ENCODE results near the gene TSPAN14.

Gene TSPAN14

DNA sequence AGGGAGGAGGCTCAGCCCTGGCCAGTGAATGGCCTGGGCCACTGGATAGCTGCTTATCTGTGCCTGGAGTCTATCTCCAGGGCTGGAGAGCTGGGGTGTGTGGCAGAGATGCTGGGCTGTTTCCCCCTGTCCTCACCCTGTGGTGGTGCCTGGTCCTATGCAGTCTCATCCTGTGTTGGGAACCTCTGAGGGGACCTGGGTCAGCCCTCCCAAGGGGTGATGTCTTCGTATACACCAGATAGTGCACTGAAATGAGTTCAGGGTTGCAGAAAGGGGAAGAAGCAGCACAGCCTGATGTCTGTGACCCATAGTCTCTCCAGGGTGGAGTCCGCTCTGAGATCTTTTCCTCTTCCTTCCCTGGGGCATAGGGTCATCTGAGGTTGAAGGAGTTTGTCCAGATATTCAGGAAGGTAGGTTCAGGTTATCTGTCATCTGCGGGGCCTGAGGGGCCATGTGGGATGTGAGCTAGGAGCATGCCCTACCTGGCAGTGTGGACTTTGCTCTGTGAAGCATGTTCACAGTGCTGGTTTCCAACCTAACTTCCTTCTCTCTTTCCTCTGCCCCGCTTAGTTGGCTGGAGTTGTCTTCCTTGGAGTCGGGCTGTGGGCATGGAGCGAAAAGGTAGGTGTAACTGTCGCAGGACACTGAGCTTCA, 50.2 kb downstream of the TSPAN14 start:
- DNase-seq (ENCODE audit: low read depth): no peak

DNA sequence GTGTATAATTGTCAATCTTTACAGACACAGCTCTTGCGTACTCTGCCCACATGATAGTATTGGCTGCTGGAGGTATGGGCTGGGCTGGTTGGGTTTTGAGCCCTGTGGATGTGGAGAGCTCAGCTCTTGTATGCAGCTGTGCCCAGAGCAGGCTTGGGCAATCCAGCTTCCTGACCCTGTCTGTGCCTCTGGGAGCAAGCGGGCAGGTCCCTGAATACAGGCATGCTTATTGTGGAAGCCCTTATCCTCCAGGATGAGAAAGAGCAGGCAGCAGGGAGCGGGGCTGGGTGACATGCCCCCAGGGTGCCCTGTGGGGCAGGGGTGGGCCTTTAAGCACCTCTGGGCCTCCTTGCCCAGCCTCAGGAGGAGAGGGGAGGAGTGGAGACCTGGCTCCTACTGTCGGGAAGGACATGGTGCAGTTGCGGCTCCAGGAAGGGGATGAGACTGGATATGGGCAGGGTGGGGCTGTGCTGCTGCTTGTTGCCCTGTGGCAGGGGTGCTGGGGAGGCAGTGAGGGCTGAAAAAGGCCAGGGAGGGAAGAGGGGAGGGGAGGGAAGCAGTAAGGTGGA, 50.9 kb downstream of the TSPAN14 start:
- no peak for DNase-seq (ENCODE audit: low read depth)

DNA sequence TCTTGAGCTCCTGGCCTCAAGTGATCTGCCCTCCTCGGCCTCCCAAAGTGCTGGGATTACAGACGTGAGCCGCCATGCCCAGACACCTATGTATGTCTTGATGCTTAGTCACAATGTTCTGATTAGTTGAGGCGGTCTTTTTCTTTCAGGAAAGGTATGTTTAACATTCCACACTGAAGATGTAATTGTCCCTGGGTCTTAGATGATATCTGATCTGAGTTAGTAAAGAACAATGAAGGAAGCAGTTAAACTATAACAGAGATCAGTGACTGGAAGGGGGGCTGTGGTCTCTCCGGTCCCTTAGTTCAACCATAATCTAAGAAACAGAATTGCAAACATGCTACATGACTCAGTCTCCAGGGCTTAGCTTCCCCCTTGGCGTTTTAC, 52.1 kb downstream of the TSPAN14 start:
- DNase-seq (ENCODE audit: low read depth): no peak

DNA sequence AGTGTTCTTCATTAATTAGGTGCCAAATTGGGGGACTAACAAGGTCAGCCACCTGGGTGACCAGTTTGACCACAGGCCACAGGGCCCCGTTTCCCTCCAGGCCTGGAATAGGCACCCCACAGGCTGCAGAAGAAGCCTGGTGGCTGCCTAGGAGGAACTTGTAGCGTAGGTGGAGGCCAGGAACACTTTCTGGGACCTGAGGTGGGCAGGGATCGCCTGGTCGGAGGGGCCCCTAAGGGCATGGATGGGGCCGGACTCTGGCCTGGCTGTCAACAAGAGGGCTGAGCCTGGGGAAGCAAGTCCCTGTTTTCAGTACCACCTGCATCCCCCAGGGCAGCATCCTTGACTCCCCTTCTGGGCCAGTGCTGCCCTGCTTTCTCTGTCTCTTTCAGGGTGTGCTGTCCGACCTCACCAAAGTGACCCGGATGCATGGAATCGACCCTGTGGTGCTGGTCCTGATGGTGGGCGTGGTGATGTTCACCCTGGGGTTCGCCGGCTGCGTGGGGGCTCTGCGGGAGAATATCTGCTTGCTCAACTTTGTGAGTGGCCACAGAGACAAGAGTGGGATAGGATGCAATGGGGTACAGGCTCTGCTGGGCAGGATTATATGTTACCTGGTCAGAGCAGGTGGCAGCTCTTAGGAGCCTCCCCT, 52.9 kb downstream of the TSPAN14 start:
- no peak for DNase-seq (ENCODE audit: low read depth)

DNA sequence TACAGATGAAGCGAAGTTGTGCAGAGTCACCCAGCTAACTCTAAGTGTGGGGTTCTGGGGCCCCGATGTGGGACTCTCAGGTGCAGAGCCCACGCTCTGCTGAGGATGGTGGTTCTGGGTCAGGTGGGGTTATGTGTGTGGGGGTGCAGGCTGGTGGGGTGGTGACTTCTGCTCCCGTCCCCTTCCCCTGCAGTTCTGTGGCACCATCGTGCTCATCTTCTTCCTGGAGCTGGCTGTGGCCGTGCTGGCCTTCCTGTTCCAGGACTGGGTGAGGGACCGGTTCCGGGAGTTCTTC, 54.9 kb downstream of the TSPAN14 start:
- DNase-seq (ENCODE audit: low read depth): no peak

DNA sequence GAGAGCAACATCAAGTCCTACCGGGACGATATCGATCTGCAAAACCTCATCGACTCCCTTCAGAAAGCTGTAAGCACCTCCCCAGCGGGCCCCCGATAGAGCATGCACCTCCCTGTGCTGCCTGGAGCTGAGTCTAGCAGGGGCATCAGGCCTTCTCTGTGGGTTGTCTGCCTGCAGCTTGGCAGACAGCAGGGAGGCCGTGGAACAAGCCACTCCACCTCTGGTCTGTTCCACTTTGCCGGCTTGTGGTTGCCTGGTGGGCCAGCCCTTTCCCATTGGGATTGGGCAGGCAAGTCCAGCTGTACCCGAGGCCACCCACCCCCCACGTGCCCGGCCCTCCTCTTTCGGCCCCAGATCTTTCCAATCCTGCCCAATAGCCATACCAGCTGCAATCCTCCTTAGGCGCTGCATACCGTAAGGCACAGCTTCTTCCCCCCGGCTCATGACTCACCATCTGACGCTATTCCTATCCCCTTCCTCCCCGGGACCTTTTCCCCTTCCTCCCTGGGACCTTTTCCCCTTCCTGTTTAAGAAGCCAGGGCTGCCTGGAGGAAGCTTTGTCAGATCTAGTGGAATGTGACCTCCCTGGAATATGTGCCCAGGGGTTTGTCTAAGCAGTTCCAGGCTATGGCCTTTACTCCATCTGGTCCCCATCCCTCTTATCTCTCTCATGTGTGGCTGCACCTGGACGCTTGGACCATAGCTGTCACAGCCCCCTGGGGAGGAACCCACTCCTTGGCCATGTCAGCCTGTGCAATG, 55.5 kb downstream of the TSPAN14 start:
- no peak for DNase-seq (ENCODE audit: low read depth)

DNA sequence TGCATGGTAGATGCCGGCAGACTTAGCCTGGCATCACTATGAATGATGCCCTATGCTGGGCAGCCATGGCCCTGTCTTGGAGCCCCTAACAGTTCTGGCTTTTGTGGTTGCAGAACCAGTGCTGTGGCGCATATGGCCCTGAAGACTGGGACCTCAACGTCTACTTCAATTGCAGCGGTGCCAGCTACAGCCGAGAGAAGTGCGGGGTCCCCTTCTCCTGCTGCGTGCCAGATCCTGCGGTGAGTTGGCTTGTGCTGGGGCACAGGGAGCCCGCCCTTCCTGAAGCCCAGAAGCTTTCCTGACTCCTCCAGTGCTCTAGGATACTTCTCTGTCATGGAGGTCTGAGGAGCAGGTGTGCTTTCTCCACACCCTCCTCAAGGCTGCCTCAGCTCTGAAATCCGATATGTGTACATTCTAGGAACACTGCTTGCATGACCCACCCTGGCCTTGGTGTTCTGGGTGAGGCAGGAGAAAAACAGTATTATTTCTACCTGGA, 58.0 kb downstream of the TSPAN14 start:
- no peak for DNase-seq (ENCODE audit: low read depth)

DNA sequence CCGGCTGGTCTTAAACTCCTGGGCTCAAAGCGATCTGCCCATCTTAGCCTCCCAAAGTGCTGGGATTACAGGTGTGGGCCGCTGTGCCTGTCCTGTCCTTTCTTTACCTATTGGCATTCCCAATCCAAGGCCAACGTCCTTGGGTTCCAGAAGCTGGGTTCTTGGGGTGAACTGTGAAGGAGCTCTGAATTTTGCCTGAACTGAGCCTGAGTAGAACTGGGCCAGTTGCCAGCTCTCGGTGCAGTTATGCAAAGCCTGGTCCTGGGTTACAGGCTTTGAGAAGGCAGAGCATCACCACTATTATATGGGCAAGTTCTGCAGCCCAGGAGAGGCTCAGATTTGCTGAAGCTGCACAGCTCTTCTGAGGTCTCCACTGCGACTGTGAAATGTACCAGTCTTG, 59.0 kb downstream of the TSPAN14 start:
- DNase-seq (ENCODE audit: low read depth): no peak

DNA sequence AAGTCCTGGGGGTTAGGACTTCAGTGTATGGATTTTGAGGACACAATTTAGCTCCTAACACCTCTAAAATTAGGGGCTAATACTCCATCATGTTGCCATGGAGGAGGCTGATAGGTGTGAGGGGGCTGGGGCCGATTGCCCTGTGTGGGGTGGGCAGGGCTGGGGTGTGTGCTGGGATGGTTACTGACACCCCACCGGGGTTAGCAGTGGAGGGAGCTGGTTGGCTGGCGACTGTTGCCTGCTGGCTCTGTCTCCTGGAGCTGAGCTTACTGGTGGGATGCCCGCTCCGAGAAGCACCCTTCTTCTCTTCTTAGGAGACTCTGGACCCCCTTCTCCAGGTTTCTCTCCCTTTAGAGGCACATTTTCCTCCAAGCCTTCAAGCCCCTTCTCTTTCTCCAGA, 61.4 kb downstream of the TSPAN14 start:
- no peak for DNase-seq (ENCODE audit: low read depth)

DNA sequence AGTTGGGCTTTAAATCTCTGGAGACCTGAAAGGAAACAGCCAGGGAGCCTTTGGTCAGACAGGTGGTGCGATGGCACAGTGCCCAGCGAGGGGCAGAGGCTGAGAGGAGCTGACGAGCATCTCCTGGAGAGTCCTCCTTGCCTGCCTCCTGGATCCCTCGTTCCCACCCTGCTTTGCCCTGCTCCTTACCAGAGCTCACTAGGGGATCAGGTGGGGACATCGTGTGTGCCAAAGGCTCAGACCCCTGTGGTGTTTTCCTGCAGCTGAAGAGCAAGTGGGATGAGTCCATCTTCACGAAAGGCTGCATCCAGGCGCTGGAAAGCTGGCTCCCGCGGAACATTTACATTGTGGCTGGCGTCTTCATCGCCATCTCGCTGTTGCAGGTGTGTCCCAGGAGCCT, 61.8 kb downstream of the TSPAN14 start:
- DNase-seq (ENCODE audit: low read depth): no peak

DNA sequence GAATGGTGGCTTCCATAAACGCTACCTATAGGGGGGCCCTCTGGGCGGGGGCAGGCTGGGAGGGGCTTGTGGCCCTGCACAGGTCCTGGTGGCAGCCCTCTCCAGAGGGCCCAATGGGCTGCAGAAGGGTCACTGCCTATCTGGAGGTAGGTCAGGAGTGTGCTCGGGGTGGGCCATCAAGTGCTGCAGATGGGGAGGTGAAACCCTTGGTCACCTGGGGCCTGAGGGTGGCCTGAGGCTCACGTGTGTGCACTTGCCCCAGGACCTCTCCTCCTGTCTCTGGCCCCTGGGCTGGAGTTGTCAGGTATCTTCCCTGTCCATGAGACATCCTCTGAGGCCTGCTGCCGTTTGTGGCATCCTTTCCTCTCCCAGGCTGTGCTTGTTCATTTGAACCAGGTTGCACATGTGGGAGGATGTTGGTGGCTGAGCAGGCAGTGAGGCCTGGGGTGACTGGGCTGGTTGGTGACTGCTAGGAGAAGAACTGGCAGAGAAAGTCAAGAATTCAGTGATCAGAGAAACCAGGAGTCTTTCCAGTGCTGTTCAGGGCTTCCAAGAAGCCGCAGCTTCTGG, 62.5 kb downstream of the TSPAN14 start:
- DNase-seq (ENCODE audit: low read depth): no peak

DNA sequence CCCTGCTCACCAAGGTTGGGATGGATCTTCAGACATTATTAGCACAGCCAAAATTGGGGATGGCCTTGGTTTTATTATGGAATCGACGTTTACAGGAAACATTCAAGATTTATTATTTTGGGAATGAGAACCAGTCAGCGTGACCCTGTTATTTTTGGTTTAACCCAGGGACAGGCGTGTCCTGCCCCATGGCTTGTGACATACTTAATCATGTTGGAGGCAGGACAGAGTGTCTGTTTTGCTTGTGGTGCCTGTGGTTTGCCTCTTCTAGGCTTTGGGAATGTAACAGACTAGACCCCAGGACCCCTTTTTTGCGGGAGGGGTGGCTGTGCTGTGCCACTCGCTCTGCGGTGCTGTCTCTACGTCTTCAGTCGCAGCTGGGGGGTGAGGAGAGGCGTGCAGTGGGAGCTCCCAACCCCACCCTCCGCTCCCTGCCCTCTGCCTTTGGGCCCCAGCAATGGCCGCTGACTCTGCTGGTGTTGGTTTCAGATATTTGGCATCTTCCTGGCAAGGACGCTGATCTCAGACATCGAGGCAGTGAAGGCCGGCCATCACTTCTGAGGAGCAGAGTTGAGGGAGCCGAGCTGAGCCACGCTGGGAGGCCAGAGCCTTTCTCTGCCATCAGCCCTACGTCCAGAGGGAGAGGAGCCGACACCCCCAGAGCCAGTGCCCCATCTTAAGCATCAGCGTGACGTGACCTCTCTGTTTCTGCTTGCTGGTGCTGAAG, 63.5 kb downstream of the TSPAN14 start:
- no peak for DNase-seq (ENCODE audit: low read depth)

DNA sequence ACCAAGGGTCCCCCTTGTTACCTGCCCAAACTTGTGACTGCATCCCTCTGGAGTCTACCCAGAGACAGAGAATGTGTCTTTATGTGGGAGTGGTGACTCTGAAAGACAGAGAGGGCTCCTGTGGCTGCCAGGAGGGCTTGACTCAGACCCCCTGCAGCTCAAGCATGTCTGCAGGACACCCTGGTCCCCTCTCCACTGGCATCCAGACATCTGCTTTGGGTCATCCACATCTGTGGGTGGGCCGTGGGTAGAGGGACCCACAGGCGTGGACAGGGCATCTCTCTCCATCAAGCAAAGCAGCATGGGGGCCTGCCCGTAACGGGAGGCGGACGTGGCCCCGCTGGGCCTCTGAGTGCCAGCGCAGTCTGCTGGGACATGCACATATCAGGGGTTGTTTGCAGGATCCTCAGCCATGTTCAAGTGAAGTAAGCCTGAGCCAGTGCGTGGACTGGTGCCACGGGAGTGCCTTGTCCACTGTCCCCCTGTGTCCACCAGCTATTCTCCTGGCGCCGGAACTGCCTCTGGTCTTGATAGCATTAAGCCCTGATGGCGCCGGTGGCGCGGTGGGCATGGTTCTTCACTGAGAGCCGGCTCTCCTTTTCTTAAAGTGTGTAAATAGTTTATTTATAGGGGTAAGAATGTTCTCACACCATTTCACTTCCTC, 64.2 kb downstream of the TSPAN14 start:
- no peak for DNase-seq (ENCODE audit: low read depth)

DNA sequence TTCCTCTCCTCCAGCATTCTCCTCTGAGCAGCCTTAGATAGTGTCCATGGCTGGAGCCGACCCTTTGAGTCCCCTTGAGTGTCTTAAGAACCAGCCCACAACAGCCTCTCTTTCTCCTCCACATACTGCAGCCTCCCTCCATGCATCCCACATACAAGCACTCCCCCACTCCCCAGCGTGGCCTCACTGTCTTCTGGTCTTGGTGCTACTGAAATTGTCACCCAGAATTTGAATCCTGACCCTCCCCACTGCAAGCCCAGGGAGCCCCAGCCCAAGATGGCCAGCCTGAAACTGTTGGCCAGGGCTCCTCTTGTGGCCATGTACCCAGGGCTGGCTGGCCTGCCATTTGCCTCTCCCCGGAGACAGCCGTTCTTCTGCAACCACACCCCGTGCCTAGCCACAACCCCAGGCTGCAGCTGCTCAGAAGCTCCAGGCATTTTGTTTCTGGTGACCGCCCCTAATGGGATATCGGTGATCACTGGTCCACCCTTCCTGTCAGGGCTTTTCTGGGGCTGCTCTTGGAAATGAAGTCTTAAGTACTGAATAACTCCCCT, 64.8 kb downstream of the TSPAN14 start:
- DNase-seq (ENCODE audit: low read depth): no peak

DNA sequence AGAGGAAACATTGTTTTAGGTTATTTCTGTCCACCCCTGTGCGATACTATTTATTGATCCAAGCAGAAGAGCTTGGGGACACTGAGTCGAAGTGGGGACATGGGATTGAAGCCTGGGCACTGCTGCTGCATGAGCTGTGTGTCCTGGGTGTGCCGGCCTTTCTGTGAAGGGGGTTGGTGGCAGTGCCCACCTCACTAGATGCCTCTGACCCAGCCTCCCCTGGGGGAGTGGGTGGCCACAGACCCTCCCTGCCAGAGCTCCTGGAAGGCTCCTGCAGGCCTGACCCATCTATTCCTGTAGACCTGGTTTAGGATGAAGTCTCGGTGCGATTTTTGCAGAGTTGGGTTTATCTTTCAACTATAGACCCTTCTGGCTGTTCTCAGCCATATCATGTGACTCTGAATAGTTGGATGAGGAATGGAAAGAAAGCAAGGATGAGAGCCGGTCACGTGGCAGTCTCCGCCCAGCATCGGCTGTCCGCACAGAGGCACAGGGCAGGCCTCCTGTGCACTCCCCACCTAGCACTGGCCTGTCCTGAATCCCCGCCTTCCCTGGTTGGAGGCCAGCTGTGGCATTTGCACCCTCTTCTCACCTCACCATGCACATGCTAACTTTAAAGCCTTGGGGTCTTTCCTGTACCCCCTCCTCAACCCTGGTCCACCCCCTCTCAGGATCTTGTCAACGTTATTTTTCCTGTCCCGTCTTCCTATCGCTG, 66.0 kb downstream of the TSPAN14 start:
- no peak for DNase-seq (ENCODE audit: low read depth)

DNA sequence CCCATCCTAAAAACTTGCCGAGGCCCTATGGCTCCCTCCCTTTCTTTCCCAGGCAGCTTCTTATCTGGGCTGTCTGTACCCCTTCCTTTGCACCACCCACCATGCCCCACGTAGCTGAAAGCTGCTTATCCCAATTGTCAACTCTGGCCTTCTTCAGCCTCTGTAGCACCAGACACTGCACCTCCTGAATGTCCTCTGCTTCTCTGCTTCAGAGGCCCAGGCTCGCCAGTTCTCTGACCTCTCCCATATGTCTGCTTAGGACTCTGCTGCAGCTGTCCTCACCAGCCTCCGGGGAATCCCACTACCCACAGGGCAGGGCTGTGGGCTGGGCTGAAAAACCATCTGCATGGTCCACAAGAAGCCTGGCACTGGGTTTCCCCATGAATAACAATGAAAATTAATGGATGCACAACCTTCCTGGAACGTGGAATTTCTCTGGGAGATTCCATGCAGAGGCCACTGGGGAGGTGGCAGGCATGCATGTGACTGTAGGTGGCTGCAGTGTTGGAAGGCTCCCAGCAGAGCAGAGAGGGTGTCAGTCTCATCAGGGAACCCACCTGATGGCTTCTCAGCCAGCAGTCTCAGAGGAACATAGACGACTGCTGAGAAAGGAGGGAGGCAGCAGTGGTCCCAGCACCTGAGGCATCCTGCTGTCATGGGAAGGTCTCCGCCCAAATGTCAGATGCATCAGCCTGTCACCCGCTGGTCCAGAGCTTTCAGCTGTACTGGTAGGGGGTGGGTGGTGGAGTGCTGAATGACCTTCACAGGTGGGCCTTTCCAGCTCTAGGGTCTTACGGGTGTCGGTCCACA, 66.8 kb downstream of the TSPAN14 start:
- no peak for DNase-seq (ENCODE audit: low read depth)

DNA sequence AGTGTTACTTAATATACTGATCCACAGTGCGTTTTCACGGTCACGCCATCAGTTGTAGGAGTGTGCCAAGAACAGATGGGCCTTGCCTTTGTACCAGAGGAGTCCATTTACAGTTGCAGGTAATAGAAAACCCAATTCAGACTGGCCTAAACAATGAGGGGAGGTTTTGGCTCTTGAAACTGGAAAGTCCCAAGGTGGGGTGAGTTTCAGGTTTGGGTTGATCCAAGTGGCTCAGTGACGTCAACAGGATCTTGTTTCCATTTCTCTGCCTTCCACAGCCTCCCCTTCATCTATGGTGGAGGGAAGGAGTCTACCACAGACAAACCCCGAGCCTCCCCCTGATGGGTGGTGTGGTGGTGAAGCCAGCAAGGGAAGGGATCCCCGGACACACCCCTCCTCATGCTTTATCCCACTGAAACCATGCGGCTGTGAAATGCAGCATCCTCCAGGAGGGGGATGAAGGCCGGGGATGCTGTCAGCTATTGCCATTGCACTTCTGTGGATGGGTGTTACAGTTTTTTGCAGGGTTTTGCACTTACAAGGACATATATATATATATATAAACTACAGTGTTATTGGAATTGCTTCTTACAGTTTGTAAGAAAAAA, 68.8 kb downstream of the TSPAN14 start:
- DNase-seq (ENCODE audit: low read depth): no peak

DNA sequence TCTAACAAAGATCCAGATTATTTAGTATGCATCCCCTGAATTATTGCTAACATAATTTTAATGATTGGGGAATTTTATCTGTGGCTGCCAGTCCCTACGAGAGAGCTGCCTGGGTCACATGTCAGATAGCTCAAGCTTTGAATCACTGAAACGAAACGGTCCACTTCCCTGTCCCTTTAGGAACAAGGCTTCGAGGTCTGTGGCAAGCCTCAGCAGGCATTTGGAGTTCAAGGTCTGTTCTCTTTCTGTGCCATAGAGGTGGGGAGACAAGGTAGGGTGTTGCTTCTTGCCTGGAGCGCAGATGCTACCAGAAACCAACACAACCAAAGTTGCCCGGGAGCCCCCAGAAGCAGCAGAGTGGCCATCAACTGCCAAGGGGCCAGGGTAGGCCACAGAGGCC, 69.7 kb downstream of the TSPAN14 start:
- no peak for DNase-seq (ENCODE audit: low read depth)

DNA sequence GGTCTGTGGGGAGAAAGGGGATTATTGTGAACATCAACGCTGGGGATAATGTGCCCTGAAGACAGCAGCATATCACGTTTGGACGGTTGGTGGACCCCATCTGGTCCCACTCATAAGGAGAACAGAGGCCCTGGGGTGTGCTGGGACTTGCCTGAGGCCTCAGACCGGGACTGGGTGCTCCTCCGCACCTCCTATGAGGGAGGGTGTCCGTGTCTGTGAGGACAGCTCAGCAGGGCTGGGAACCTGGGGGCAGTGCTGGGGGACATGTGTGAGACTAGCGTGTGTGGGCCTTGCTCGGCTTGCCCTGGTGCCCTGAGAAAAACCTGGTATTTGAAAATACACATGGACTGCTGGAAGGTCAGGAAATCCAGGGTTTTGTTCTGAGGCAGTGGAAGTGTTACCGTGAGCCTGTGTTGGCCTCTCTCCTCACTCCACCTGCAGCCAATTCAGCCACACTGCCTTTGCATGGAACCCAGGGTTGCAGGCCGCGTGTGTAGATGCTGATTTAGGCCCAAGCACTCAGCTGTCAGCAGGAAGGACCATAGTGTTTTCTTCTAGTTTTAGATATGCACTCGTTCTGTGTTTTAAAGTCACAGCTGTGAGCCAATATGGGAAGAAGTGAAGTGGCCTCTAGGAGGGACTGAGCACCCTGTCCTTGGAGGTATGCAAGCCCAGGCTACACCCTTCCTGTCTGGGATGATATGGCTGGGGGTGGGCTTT, 70.2 kb downstream of the TSPAN14 start:
- DNase-seq (ENCODE audit: low read depth): no peak
